Liver (tissue), 3 donors: ENCODE measurements around the gene GMPR.

Source experiments
- ATF3 ChIP-seq: IDR thresholded peaks from 2 replicates; pipeline ENCODE4 v1.6.1; 2016; ENCODE audit warnings: antibody characterized with exemption
- CTCF ChIP-seq: fragments of 150-350 bp; IDR thresholded peaks from 2 replicates; pipeline ENCODE4 v1.5.1; 2017; ENCODE audit warnings: improper control_type of control experiment, low read depth, low read length; ENCODE audit not compliant: missing input control
- EGR1 ChIP-seq, 2 donors: IDR thresholded peaks; 2 replicates each; pipeline ENCODE4 v1.6.1; 2016 to 2018; ENCODE audit warnings: antibody characterized with exemption in 2 of 2, low read depth in 2 of 2
- GABPA ChIP-seq, 2 donors: IDR thresholded peaks in 1 of 2; conservative IDR thresholded peaks in 1 of 2; 2 replicates each; pipeline ENCODE4 v1.6.1; 2016; ENCODE audit warnings: antibody characterized with exemption in 2 of 2, mild to moderate bottlenecking in 1 of 2, moderate library complexity in 1 of 2
- HNF4A ChIP-seq, 2 donors: conservative IDR thresholded peaks; 2 replicates each; pipeline ENCODE4 v1.6.1; 2016; ENCODE audit warnings: antibody characterized with exemption in 2 of 2, mild to moderate bottlenecking in 2 of 2
- HNF4G ChIP-seq: IDR thresholded peaks from 2 replicates; pipeline ENCODE4 v1.6.1; 2016; ENCODE audit warnings: antibody characterized with exemption
- JUND ChIP-seq, 2 donors: IDR thresholded peaks; 2 replicates each; pipeline ENCODE4 v1.6.1; 2016; ENCODE audit warnings: antibody characterized with exemption in 2 of 2
- MAX ChIP-seq: IDR thresholded peaks from 2 replicates; pipeline ENCODE4 v1.6.1; 2016; ENCODE audit warnings: antibody characterized with exemption
- NR2F2 ChIP-seq: IDR thresholded peaks from 2 replicates; pipeline ENCODE4 v1.6.1; 2016; ENCODE audit warnings: antibody characterized with exemption
- RAD21 ChIP-seq, 2 donors: IDR thresholded peaks; 2 replicates each; pipeline ENCODE4 v1.6.1; 2016; ENCODE audit warnings: antibody characterized with exemption in 2 of 2, mild to moderate bottlenecking in 2 of 2
- RXRA ChIP-seq, 2 donors: IDR thresholded peaks; 2 replicates each; pipeline ENCODE4 v1.6.1; 2017 to 2018; ENCODE audit warnings: antibody characterized with exemption in 2 of 2, mild to moderate bottlenecking in 1 of 2
- SP1 ChIP-seq: IDR thresholded peaks from 2 replicates; pipeline ENCODE4 v1.6.1; 2018; ENCODE audit warnings: antibody characterized with exemption, mild to moderate bottlenecking
- TAF1 ChIP-seq: conservative IDR thresholded peaks from 2 replicates; pipeline ENCODE4 v1.6.1; 2016; ENCODE audit warnings: antibody characterized with exemption, mild to moderate bottlenecking
- YY1 ChIP-seq: IDR thresholded peaks from 2 replicates; pipeline ENCODE4 v1.6.1; 2016; ENCODE audit warnings: antibody characterized with exemption, mild to moderate bottlenecking
- donor health status: healthy.
- donor health status: healthy.

- TF ChIP-seq CTCF, result peak; percentile 54
- no peak for TF ChIP-seq YY1
- TF ChIP-seq GABPA (IDR thresholded peaks at IDR 0.05 in 1 of 2, conservative IDR thresholded peaks at IDR 0.05 in 1 of 2), result no peak
- TF ChIP-seq MAX, result no peak
- TF ChIP-seq HNF4G, result no peak
- TF ChIP-seq ATF3, result no peak
- TF ChIP-seq JUND (IDR thresholded peaks at IDR 0.05), result no peak
- no peak for TF ChIP-seq HNF4A (conservative IDR thresholded peaks at IDR 0.05)
- no peak for TF ChIP-seq SP1
- no peak for TF ChIP-seq TAF1
- peak; percentile 41 to 51 for TF ChIP-seq RAD21 (IDR thresholded peaks at IDR 0.05)
- TF ChIP-seq NR2F2, result no peak
- no peak for TF ChIP-seq EGR1 (IDR thresholded peaks at IDR 0.05; ENCODE audit: low read depth in 2 of 2)
- no peak for TF ChIP-seq RXRA (IDR thresholded peaks at IDR 0.05)
These were observed 78.4 kb downstream of the GMPR start for GRCh38 chr6:16316741-16317251.
